Neural cell (in vitro differentiated cells): ENCODE data around the gene CCL14.

Experiments used
- CTCF ChIP-seq: fragments of 450-650 bp; IDR thresholded peaks from 2 replicates; pipeline ENCODE4 v1.5.1; 2014; ENCODE audit warnings: antibody characterized with exemption, mild to moderate bottlenecking, moderate library complexity; ENCODE audit not compliant: poor library complexity, severe bottlenecking
- EP300 ChIP-seq: fragments of 450-650 bp; conservative IDR thresholded peaks from 2 replicates; pipeline ENCODE4 v1.6.1; 2014; ENCODE audit warnings: antibody characterized with exemption, mild to moderate bottlenecking, moderate library complexity; ENCODE audit not compliant: poor library complexity, severe bottlenecking
- EZH2 ChIP-seq: fragments of 200-600, 300-800 bp; shearing (Covaris generic), sonication (generic); IDR thresholded peaks from 2 replicates; pipeline ENCODE4 v1.6.1; 2014; ENCODE audit warnings: antibody characterized with exemption, low read length, borderline replicate concordance, mild to moderate bottlenecking; ENCODE audit not compliant: insufficient read depth, poor library complexity, severe bottlenecking
- MXI1 ChIP-seq: fragments of 450-650 bp; conservative IDR thresholded peaks from 2 replicates; pipeline ENCODE4 v1.6.1; 2014; ENCODE audit warnings: antibody characterized with exemption, mild to moderate bottlenecking; ENCODE audit not compliant: poor library complexity, severe bottlenecking
- POLR2AphosphoS5 ChIP-seq: IDR thresholded peaks from 2 replicates; pipeline ENCODE4 v1.6.1; 2012
- RAD21 ChIP-seq: fragments of 450-650 bp; conservative IDR thresholded peaks from 2 replicates; pipeline ENCODE4 v1.6.1; 2014; ENCODE audit warnings: antibody characterized with exemption, mild to moderate bottlenecking, moderate library complexity
- SMC3 ChIP-seq: fragments of 450-650 bp; conservative IDR thresholded peaks from 2 replicates; pipeline ENCODE4 v1.6.1; 2014; ENCODE audit warnings: antibody characterized with exemption, mild to moderate bottlenecking, moderate library complexity; ENCODE audit not compliant: poor library complexity
- TAF1 ChIP-seq: IDR thresholded peaks from 2 replicates; pipeline ENCODE4 v1.6.1; 2012; ENCODE audit warnings: low read depth
- TF ChIP-seq, protein P1 (sequence below): IDR thresholded peaks from 2 replicates; pipeline ENCODE4 v1.6.1; 2012; ENCODE audit warnings: borderline replicate concordance

GRCh38 chr17:35982409-35983191 is 3.9 kb downstream of the CCL14 start:
- TF ChIP-seq CTCF (no peak), RAD21 (no peak), POLR2AphosphoS5 (no peak), EZH2 (no peak), EP300 (no peak), TAF1 (no peak), SMC3 (no peak), MXI1 (no peak)
- TF ChIP-seq, protein P1, sequence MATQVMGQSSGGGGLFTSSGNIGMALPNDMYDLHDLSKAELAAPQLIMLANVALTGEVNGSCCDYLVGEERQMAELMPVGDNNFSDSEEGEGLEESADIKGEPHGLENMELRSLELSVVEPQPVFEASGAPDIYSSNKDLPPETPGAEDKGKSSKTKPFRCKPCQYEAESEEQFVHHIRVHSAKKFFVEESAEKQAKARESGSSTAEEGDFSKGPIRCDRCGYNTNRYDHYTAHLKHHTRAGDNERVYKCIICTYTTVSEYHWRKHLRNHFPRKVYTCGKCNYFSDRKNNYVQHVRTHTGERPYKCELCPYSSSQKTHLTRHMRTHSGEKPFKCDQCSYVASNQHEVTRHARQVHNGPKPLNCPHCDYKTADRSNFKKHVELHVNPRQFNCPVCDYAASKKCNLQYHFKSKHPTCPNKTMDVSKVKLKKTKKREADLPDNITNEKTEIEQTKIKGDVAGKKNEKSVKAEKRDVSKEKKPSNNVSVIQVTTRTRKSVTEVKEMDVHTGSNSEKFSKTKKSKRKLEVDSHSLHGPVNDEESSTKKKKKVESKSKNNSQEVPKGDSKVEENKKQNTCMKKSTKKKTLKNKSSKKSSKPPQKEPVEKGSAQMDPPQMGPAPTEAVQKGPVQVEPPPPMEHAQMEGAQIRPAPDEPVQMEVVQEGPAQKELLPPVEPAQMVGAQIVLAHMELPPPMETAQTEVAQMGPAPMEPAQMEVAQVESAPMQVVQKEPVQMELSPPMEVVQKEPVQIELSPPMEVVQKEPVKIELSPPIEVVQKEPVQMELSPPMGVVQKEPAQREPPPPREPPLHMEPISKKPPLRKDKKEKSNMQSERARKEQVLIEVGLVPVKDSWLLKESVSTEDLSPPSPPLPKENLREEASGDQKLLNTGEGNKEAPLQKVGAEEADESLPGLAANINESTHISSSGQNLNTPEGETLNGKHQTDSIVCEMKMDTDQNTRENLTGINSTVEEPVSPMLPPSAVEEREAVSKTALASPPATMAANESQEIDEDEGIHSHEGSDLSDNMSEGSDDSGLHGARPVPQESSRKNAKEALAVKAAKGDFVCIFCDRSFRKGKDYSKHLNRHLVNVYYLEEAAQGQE: no peak
